Stomach smooth muscle (tissue), 2 donors: Measurements from ENCODE around the gene TMEM127.

Experiments
- H3K27ac ChIP-seq: one replicate; pipeline ENCODE4 v1.7.0; 2013; ENCODE audit warnings: mild to moderate bottlenecking, low read length, inconsistent platforms
- H3K27me3 ChIP-seq, 2 donors: one replicate each; pipeline ENCODE4 v1.7.0; 2013; ENCODE audit warnings: low read length in 2 of 2; ENCODE audit not compliant: insufficient read depth in 2 of 2, control insufficient read depth in 1 of 2
- H3K36me3 ChIP-seq, 2 donors: one replicate each; pipeline ENCODE4 v1.7.0; 2013; ENCODE audit warnings: low read length in 2 of 2; ENCODE audit not compliant: control insufficient read depth in 2 of 2, insufficient read depth in 2 of 2
- H3K4me1 ChIP-seq: one replicate; pipeline ENCODE4 v1.7.0; 2013; ENCODE audit warnings: low read length; ENCODE audit not compliant: control insufficient read depth, insufficient read depth
- H3K4me3 ChIP-seq, 2 donors: one replicate each; pipeline ENCODE4 v1.7.0; 2013; ENCODE audit warnings: low read length in 2 of 2
- H3K9ac ChIP-seq, 2 donors: one replicate each; pipeline ENCODE4 v1.7.0; 2013; ENCODE audit warnings: low read length in 2 of 2, mild to moderate bottlenecking in 1 of 2
- H3K9me3 ChIP-seq, 2 donors: one replicate each; pipeline ENCODE4 v1.7.0; 2013; ENCODE audit warnings: low read length in 2 of 2; ENCODE audit not compliant: control insufficient read depth in 2 of 2
- donor health status: healthy.
- donor health status: Pancreatic carcinoma.

The TMEM127 gene

DNA sequence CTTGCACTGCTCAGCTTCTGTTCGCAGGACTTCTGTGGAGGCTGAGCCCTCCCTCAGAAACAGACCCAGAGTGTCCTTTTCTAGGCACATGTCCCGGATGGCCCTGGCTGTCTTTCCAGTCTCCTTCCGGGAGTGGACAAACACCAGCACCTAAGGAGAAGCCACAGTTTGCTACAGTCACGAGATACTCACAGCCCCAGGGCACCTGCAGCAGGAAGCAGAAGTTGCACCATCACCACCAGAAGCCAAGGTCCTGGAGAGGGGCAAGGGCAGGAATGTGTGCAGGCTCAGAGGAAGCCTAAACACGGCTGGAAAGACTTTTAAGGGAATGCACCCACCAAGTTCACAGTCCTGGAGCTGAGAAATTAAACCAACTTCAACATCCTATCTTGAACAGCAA is 26.0 kb upstream of the TMEM127 start:
- Histone ChIP-seq H3K27me3 (no peaks in the 10 kb centered on the region), H3K27ac (no peak overlapping the region), H3K9ac (no peak overlapping the region), H3K4me3 (no peak overlapping the region), H3K9me3 (no peaks in the 10 kb centered on the region), H3K4me1 (no peaks in the 10 kb centered on the region), H3K36me3 (peaks cover 85 to 94% of the 10 kb centered on the region in 2 donors)

DNA sequence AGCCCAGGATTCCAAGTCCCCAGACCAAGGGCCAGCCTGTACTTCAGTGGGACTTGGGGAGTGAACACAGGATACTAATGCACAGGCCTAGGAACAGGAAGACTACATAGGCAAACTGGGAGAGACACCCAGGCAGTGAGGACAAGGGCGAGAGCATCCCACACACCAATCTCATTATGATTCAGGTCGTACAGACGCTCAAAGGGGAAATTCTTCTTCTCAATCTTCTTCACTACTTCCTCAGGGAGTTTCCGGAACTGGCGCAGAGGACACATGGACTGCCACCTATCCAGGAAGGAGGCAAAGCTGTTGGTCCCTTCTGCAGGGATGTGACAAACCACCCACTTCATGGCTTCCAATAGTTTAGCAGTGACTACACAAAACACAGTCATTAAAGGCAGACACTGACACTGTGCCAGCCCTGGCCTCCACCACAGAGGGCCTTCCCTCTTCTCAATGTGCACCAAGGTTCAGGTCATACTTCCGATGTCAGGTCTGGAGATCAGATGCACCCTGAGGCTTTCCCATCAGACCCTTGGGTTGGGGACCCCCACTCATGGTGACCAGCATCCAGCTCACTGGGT is 21.6 kb upstream of the TMEM127 start:
- Histone ChIP-seq H3K36me3 (peaks cover 95 to 98% of the 10 kb centered on the region in 2 donors), H3K9ac (no peak overlapping the region)

DNA sequence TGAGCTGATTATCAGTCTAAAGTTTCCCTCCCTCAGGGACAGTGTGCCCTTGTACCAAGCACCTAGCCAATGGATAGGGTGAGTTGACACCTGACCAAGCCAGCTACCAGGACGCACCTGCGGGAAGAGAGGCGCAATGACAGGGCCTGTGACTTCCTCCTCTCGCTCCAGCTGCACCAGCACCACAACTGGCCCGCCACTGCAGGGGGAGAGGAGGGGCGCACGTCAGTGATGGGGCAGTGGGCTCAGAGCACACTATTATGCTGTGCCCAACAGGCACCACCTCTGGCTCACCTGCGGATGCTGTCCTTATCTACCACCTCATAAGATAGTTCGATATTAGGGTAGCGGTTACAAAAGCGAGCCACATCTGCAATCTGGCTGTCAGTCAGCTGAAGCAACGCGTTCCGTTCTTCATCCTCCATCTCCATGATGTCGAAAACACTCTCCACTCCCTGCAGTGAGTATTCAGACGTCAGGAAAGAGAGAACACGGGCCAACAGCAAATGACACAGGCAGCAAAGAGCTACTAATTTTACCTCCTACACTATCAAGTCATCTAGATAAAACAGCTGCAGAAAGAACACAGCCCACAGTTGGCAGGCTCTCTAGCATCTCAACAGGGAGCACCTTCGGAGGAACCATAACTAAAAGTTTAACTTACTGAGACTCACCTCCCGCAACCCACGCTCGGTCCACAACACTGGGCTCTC is 11.1 kb upstream of the TMEM127 start:
- no peak overlapping the region for H3K27ac ChIP-seq

More for the DNA sequence above, 21.6 kb upstream of the TMEM127 start:
- H3K27me3 ChIP-seq = no peaks in the 10 kb centered on the region
- no peaks in the 10 kb centered on the region for H3K4me1 ChIP-seq
- H3K27ac ChIP-seq = no peak overlapping the region
- no peak overlapping the region for H3K4me3 ChIP-seq
- no peaks in the 10 kb centered on the region for H3K9me3 ChIP-seq

DNA sequence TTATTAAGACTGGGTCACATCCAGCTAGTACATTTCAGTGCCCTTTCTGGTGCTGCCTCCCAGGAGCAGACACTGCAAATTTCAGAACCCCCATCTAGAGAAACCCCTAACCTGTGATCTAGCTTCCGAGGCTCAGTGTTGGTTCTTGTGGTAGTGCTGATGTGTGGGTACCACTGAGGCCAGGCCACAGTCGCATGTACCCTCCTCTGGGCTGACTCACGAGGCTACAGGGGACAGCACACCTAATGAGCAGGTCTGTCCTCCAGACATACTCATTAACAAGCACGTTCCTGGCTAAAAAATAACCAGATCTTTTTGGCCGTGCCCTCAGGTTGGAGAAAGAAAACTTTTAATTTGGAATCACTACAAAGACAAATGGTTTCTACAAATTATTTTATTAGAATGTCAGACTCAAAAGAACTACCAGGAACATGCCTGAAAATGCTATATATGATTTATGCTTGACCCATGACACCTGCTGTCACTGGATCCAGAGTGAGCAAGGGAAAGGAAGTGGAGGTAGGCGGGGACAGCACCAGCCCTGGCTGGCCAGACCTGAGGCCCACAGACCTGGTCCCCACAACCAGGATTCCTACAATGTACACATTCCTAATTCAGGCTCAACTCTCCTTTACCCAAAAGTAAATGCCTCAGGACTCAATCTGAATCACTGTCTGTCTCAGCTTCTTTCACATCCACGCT is 8.7 kb upstream of the TMEM127 start:
- Histone ChIP-seq H3K9ac (no peak overlapping the region), H3K4me1 (no peaks in the 10 kb centered on the region), H3K27ac (no peak overlapping the region), H3K36me3 (peaks cover 63 to 67% of the 10 kb centered on the region in 2 donors), H3K27me3 (no peaks in the 10 kb centered on the region), H3K9me3 (no peaks in the 10 kb centered on the region), H3K4me3 (no peak overlapping the region)

More for the DNA sequence above, 11.1 kb upstream of the TMEM127 start:
- Histone ChIP-seq H3K4me1 (no peaks in the 10 kb centered on the region), H3K9ac (no peak overlapping the region), H3K27me3 (no peaks in the 10 kb centered on the region), H3K4me3 (no peak overlapping the region), H3K36me3 (peaks cover 64 to 65% of the 10 kb centered on the region in 2 donors), H3K9me3 (no peaks in the 10 kb centered on the region)

DNA sequence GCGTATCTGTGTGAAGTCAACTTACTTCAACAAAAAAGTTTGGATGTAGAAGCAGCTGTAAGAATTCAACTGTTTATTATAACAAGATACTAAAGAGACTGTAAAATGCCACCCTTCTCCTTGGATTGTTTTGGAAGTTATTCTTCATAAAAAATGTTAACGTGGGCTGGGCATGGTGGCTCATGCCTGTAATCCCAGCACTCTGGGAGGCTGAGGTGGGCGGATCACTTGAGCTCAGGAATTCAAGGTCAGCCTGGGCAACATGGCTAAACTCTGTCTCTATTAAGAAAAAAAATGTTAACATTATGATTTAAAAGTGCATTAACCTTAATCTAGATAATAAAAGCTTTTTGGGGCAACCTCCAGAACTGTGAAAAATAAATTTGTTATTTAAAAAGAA is 8.0 kb upstream of the TMEM127 start:
- Histone ChIP-seq H3K9ac (no peak overlapping the region), H3K36me3 (peaks cover 62% of the 10 kb centered on the region in 2 donors), H3K27ac (no peak overlapping the region), H3K27me3 (no peaks in the 10 kb centered on the region), H3K9me3 (no peaks in the 10 kb centered on the region), H3K4me1 (no peaks in the 10 kb centered on the region), H3K4me3 (no peak overlapping the region)

DNA sequence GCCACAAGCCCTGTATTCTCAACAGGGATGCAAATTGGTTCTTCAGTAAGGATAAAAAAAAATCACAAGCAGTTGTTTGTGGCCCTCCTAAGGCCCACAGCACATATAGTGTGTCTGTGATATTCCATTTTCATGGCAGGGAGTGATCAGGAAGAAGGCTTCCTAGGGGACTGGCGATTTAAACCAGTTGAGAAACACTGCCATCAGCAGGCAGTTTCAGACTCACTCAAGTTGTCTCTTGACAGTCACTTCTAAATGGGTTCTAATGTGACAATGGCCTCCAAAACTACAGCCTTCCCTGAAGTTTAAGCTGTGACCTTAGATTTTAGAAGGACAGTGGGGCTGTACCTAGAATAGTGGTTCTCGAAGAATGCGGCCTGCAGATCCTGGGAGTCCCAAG is 6.2 kb upstream of the TMEM127 start:
- peaks cover 7% of the 10 kb centered on the region for H3K4me1 ChIP-seq
- H3K9me3 ChIP-seq = no peaks in the 10 kb centered on the region
- no peak overlapping the region for H3K27ac ChIP-seq
- no peak overlapping the region for H3K4me3 ChIP-seq
- H3K36me3 ChIP-seq = peaks cover 50 to 57% of the 10 kb centered on the region in 2 donors
- H3K9ac ChIP-seq = no peak overlapping the region
- no peaks in the 10 kb centered on the region for H3K27me3 ChIP-seq

DNA sequence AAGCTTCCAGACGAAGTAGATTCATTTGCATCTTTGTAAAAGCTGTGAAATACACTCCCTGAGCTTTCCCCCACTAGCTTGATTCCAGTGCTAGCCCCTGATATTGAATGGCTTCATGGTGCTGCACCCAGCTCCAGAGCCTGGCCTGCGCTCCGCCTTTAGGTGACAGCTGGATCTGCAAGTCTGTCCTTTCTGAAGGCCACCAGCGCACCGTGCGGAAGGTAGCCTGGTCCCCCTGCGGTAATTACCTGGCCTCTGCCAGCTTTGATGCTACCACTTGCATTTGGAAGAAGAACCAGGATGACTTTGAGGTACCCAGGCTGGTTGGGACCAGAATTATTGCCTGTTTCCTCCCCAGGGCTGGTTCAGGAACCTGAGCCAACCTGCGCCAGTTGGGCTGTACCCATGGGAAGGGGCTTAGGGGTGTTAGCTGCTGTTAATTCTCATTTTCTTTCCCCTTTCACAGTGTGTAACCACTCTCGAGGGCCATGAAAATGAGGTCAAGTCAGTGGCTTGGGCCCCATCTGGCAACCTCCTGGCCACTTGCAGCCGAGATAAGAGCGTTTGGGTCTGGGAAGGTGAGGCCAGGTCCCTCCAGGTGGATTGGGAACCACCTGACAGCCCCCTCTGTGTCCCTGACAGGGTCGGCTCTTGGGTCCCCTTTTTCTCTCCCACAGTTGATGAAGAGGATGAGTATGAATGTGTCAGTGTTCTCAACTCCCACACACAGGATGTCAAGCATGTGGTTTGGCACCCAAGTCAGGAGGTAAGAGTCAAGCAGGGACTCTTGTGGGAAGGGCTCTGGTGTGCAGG is 1.6 kb upstream of the TMEM127 start:
- Histone ChIP-seq H3K9ac (peak overlapping the region; percentile 13 to 91), H3K4me3 (peak overlapping the region in 1 of 2 donors; percentile 97), H3K36me3 (peaks cover 21 to 41% of the 10 kb centered on the region in 2 donors), H3K27ac (no peak overlapping the region), H3K27me3 (no peaks in the 10 kb centered on the region), H3K9me3 (no peaks in the 10 kb centered on the region), H3K4me1 (peaks cover 29% of the 10 kb centered on the region)

DNA sequence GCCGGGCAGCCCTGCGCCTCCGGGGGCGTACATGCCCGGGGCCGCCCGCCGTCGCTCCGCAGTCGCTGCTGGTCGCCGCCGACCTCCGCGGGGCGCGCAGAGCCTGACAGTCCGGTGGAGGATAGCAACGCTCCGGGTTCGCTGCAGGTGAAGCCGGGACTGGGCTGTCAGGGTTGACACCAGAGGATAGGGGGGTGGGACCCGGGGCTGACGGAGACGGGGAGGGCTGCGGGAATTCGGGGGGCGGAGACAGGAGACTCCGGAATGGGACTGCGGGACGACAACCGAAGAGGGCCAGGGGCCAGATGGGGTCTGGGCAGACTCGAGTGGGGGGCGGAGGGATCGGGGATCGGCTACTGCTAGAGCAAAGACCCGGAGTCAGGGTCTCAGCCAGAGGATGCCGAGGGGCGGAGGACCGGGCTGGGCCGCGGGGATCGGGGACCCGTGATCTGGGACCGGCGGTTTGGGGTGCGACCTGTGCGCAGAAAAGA is 403 bp downstream of the TMEM127 start:
- Histone ChIP-seq H3K36me3 (peaks cover 11 to 30% of the 10 kb centered on the region in 2 donors), H3K27me3 (no peaks in the 10 kb centered on the region), H3K4me1 (peaks cover 44% of the 10 kb centered on the region), H3K4me3 (peak overlapping the region; percentile 80 to 97), H3K9ac (peak overlapping the region; percentile 86 to 87), H3K9me3 (no peaks in the 10 kb centered on the region), H3K27ac (peak overlapping the region; percentile 89)

DNA sequence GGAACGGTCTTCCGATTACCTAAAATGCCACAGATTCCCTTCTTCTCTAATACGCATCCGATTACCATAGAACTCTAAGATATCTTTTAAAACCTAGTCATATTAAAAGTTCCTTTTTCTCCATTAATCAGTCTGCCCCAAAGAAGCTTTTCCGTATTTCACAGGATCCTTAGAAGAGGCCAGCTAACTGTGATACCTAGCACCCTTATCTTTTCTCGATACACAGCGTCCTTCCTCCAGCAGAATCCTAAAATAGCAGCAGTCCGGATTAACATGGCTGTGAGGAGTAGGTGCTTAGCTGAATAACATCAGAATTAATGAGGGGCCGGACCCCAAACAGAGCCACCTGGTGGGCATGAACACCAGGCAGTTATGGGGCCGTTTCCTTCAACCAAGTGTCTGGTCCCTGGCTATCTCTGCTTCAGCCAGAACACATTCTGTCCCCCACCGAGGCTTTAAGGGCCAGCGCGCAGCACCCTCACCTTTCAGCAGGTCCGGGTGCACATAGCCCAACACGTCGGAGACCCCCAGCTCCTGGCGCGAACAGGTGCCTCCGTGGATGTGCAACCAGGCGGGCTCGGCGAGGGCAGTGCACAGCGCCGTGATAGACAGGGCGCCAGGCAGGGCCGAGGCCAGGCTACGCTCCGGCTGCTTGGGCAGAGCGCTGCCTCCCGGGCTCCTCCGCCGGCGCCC is 995 bp downstream of the TMEM127 start:
- no peaks in the 10 kb centered on the region for H3K9me3 ChIP-seq
- H3K4me3 ChIP-seq = peak overlapping the region; percentile 80 to 97
- H3K36me3 ChIP-seq = peaks cover 11 to 28% of the 10 kb centered on the region in 2 donors
- peak overlapping the region; percentile 86 to 87 for H3K9ac ChIP-seq
- peaks cover 50% of the 10 kb centered on the region for H3K4me1 ChIP-seq
- no peak overlapping the region for H3K27ac ChIP-seq
- no peaks in the 10 kb centered on the region for H3K27me3 ChIP-seq

DNA sequence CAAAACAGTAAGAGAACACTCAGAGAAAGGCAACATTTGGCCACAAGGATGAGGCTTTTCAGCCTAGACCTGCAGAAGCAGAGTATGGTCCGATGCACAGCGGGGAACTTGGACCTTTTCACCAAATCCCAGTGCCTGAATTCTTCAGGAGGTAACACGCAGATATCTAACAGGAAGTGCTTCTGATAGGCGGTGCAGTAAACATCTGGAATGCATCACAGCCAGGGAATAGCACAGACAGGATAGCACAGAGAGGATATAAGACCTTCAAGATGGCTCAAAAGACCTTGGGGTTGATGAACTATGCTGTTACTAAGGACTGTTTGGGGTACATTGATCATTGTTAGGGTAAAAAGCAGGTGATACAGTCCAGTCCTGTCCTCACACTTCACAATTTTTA is 1.7 kb downstream of the TMEM127 start:
- Histone ChIP-seq H3K27me3 (no peaks in the 10 kb centered on the region), H3K4me1 (peaks cover 57% of the 10 kb centered on the region), H3K36me3 (peaks cover 13 to 26% of the 10 kb centered on the region in 2 donors), H3K9ac (peak overlapping the region in 1 of 2 donors; percentile 86), H3K27ac (no peak overlapping the region), H3K4me3 (peak overlapping the region; percentile 80 to 97), H3K9me3 (no peaks in the 10 kb centered on the region)
